NCI-H1436 treated with DMSO at 0.1 percent for 48 hours (cell line): ENCODE data around the gene CXorf58.

ENCODE experiments used
- DNase-seq: peaks from one replicate; lab custom pipeline; 2025; lab: John Stamatoyannopoulos, UW

CXorf58 gene

GRCh38 chrX:23901060-23901459 lies 6.7 kb upstream of the CXorf58 start:
- no peak for DNase-seq

- DNase-seq, result peak; percentile 19
Measured at GRCh38 chrX:23901805-23902204, 6.0 kb upstream of the CXorf58 start.

- DNase-seq, result no peak
Measured at GRCh38 chrX:23902419-23902818, 5.4 kb upstream of the CXorf58 start.

- no peak for DNase-seq
Measured at GRCh38 chrX:23904096-23904495, 3.7 kb upstream of the CXorf58 start.

- DNase-seq, result no peak
Measured at GRCh38 chrX:23907111-23907497, 702 bp upstream of the CXorf58 start.

GRCh38 chrX:23908219-23909004 lies 606 bp downstream of the CXorf58 start:
- no peak for DNase-seq

GRCh38 chrX:23911126-23911835 lies 3.5 kb downstream of the CXorf58 start:
- no peak for DNase-seq

- DNase-seq, result no peak
Measured at GRCh38 chrX:23919148-23919547, 11.3 kb downstream of the CXorf58 start.

GRCh38 chrX:23919706-23920320 lies 12.0 kb downstream of the CXorf58 start:
- no peak for DNase-seq

GRCh38 chrX:23926015-23926414 lies 18.2 kb downstream of the CXorf58 start:
- DNase-seq, result no peak

- no peak for DNase-seq
Measured at GRCh38 chrX:23930894-23931604, 23.2 kb downstream of the CXorf58 start.

GRCh38 chrX:23932046-23932445 lies 24.2 kb downstream of the CXorf58 start:
- DNase-seq, result no peak

- DNase-seq, result no peak
Measured at GRCh38 chrX:23935106-23935505, 27.3 kb downstream of the CXorf58 start.

- DNase-seq, result no peak
Measured at GRCh38 chrX:23936180-23936579, 28.4 kb downstream of the CXorf58 start.

- no peak for DNase-seq
Measured at GRCh38 chrX:23937100-23937499, 29.3 kb downstream of the CXorf58 start.

GRCh38 chrX:23938690-23939089 lies 30.9 kb downstream of the CXorf58 start:
- no peak for DNase-seq

GRCh38 chrX:23939203-23939602 lies 31.4 kb downstream of the CXorf58 start:
- no peak for DNase-seq

- no peak for DNase-seq
Measured at GRCh38 chrX:23944234-23944633, 36.4 kb downstream of the CXorf58 start.

- DNase-seq, result no peak
Measured at GRCh38 chrX:23945206-23945605, 37.4 kb downstream of the CXorf58 start.

GRCh38 chrX:23952391-23952790 lies 44.6 kb downstream of the CXorf58 start:
- no peak for DNase-seq

GRCh38 chrX:23952984-23953907 lies 45.4 kb downstream of the CXorf58 start:
- no peak for DNase-seq
